WTC11 (cell line): ENCODE measurements around the gene EVC2.

ENCODE experiments used
- ATF2 ChIP-seq: sonication (generic); formaldehyde crosslinking; IDR thresholded peaks from 2 replicates; pipeline ENCODE4 v1.8.1; 2022; ENCODE audit warnings: low read depth, missing genetic modification reagents, borderline replicate concordance
- CTCF ChIP-seq: fragments of 200-600 bp; IDR thresholded peaks from 2 replicates; pipeline ENCODE4 v1.8.0; 2022; ENCODE audit warnings: antibody characterized with exemption
- E2F4 ChIP-seq: sonication (generic); formaldehyde crosslinking; IDR thresholded peaks from 2 replicates; pipeline ENCODE4 v1.8.1; 2022; ENCODE audit warnings: low read depth, mild to moderate bottlenecking, moderate library complexity, missing genetic modification reagents, borderline replicate concordance
- HMGXB4 ChIP-seq: sonication (generic); formaldehyde crosslinking; IDR thresholded peaks from 2 replicates; pipeline ENCODE4 v1.8.1; 2023; ENCODE audit warnings: mild to moderate bottlenecking, moderate library complexity, missing genetic modification reagents
- JUN ChIP-seq: sonication (generic); formaldehyde crosslinking; IDR thresholded peaks from 2 replicates; pipeline ENCODE4 v1.8.0; 2023; ENCODE audit warnings: mild to moderate bottlenecking, missing genetic modification reagents
- MLX ChIP-seq: sonication (generic); formaldehyde crosslinking; IDR thresholded peaks from 2 replicates; pipeline ENCODE4 v1.8.1; 2023; ENCODE audit warnings: mild to moderate bottlenecking, missing genetic modification reagents, moderate library complexity
- OVOL2 ChIP-seq: fragments of 250-450 bp; sonication (Bioruptor Pico); IDR thresholded peaks from 2 replicates; pipeline ENCODE4 v1.9.0; 2021; ENCODE audit warnings: mild to moderate bottlenecking, borderline replicate concordance
- SMAD4 ChIP-seq: sonication (generic); formaldehyde crosslinking; IDR thresholded peaks from 2 replicates; pipeline ENCODE4 v1.8.0; 2022; ENCODE audit warnings: mild to moderate bottlenecking, missing genetic modification reagents
- STAT6 ChIP-seq: sonication (generic); formaldehyde crosslinking; conservative IDR thresholded peaks from 2 replicates; pipeline ENCODE4 v1.8.1; 2023; ENCODE audit warnings: mild to moderate bottlenecking, low read depth, missing genetic modification reagents, moderate library complexity
- USF2 ChIP-seq: sonication (generic); formaldehyde crosslinking; IDR thresholded peaks from 2 replicates; pipeline ENCODE4 v1.8.1; 2023; ENCODE audit warnings: mild to moderate bottlenecking, missing genetic modification reagents, moderate library complexity
- ZBTB43 ChIP-seq: sonication (generic); formaldehyde crosslinking; IDR thresholded peaks from 2 replicates; pipeline ENCODE4 v1.8.1; 2023; ENCODE audit warnings: mild to moderate bottlenecking, missing genetic modification reagents

GRCh38 chr4:5755161-5755560 lies 46.8 kb upstream of the EVC2 start:
- TF ChIP-seq ZBTB43 (CRISPR knock-in tag): no peak
- TF ChIP-seq OVOL2 (CRISPR knock-in tag): no peak
- TF ChIP-seq USF2 (CRISPR knock-in tag): no peak
- no peak for TF ChIP-seq CTCF
- no peak for TF ChIP-seq STAT6 (CRISPR knock-in tag)
- TF ChIP-seq SMAD4 (CRISPR knock-in tag): no peak
- TF ChIP-seq JUN (CRISPR knock-in tag): no peak
- no peak for TF ChIP-seq HMGXB4 (CRISPR knock-in tag)
- TF ChIP-seq E2F4: no peak
- no peak for TF ChIP-seq ATF2
- no peak for TF ChIP-seq MLX
